CD1c-positive myeloid dendritic cell (primary cell): Measurements from ENCODE around the gene NADK2.
"Not testable (repeated sequence)": the region's sequence is repeated elsewhere in the genome, so short reads cannot be mapped to it uniquely, and the experiment has no call there.

Source experiments
- DNase-seq: peaks from one replicate; pipeline ENCODE4 v3.0.0-alpha.2; 2016; ENCODE audit errors: extremely low spot score

NADK2 gene

GRCh38 chr5:36206913-36207312, 34.8 kb downstream of the NADK2 start:
- no peak for DNase-seq

- DNase-seq = no peak
These were observed 36.4 kb downstream of the NADK2 start for GRCh38 chr5:36205329-36205728.

GRCh38 chr5:36202521-36202961, 39.2 kb downstream of the NADK2 start:
- DNase-seq = no peak

GRCh38 chr5:36200513-36200912, 41.2 kb downstream of the NADK2 start:
- no peak for DNase-seq

- DNase-seq = no peak
These were observed 42.1 kb downstream of the NADK2 start for GRCh38 chr5:36199620-36200019.

GRCh38 chr5:36198783-36199182, 42.9 kb downstream of the NADK2 start:
- not testable (repeated sequence) for DNase-seq

- DNase-seq = no peak
These were observed 43.4 kb downstream of the NADK2 start for GRCh38 chr5:36198281-36198680.

GRCh38 chr5:36193746-36194145, 48.0 kb downstream of the NADK2 start:
- no peak for DNase-seq

- not testable (repeated sequence) for DNase-seq
These were observed 57.3 kb downstream of the NADK2 start for GRCh38 chr5:36184408-36184807.

- DNase-seq = no peak
These were observed 60.0 kb downstream of the NADK2 start for GRCh38 chr5:36181774-36182173.

- no peak for DNase-seq
These were observed 61.0 kb downstream of the NADK2 start for GRCh38 chr5:36180556-36181350.

- no peak for DNase-seq
These were observed 61.8 kb downstream of the NADK2 start for GRCh38 chr5:36179950-36180349.

- no peak for DNase-seq
These were observed 63.2 kb downstream of the NADK2 start for GRCh38 chr5:36178524-36178890.

- no peak for DNase-seq
These were observed 63.8 kb downstream of the NADK2 start for GRCh38 chr5:36177715-36178523.

GRCh38 chr5:36177154-36177553, 64.6 kb downstream of the NADK2 start:
- DNase-seq = no peak

- no peak for DNase-seq
These were observed 66.7 kb downstream of the NADK2 start for GRCh38 chr5:36175043-36175442.

GRCh38 chr5:36174119-36174518, 67.6 kb downstream of the NADK2 start:
- DNase-seq = no peak

- no peak for DNase-seq
These were observed 68.3 kb downstream of the NADK2 start for GRCh38 chr5:36173426-36173825.

- DNase-seq = no peak
These were observed 69.1 kb downstream of the NADK2 start for GRCh38 chr5:36172599-36172998.

GRCh38 chr5:36170832-36171424, 70.8 kb downstream of the NADK2 start:
- no peak for DNase-seq

- DNase-seq = no peak
These were observed 73.0 kb downstream of the NADK2 start for GRCh38 chr5:36168737-36169136.

- no peak for DNase-seq
These were observed 77.3 kb downstream of the NADK2 start for GRCh38 chr5:36164461-36164860.
